GM23248 (cell line): ENCODE data around the gene PRSS27. TPM values are rescaled to one million over a fixed set of nuclear protein-coding genes. Genes with fewer than 3 reads are reported as not detected.

Experiments
- DNase-seq: peaks from one replicate; pipeline ENCODE4 v3.0.0-alpha.2; 2015
- H2AFZ ChIP-seq: fragments of 200-600 bp; sonication (generic); 2 replicates; pipeline ENCODE4 v1.6.1; 2016; ENCODE audit warnings: antibody characterized with exemption
- H3F3A ChIP-seq: fragments of 200-600 bp; sonication (generic); 2 replicates; pipeline ENCODE4 v1.6.1; 2016; ENCODE audit warnings: mild to moderate bottlenecking, antibody characterized with exemption, mixed run types; ENCODE audit not compliant: insufficient read depth
- H3K27ac ChIP-seq: fragments of 200-600 bp; sonication (generic); 2 replicates; pipeline ENCODE4 v1.5.1; 2016; ENCODE audit warnings: mild to moderate bottlenecking
- H3K27me3 ChIP-seq: fragments of 200-600 bp; sonication (generic); replicated peaks from 2 replicates; pipeline ENCODE4 v1.6.1; 2016; ENCODE audit warnings: mild to moderate bottlenecking; ENCODE audit not compliant: insufficient read depth
- H3K36me3 ChIP-seq: fragments of 200-600 bp; sonication (generic); 2 replicates; pipeline ENCODE4 v1.6.1; 2016; ENCODE audit warnings: low read depth, mild to moderate bottlenecking
- H3K4me1 ChIP-seq: fragments of 200-600 bp; sonication (generic); 2 replicates; pipeline ENCODE4 v1.6.1; 2016; ENCODE audit warnings: mild to moderate bottlenecking; ENCODE audit not compliant: insufficient read depth
- H3K4me2 ChIP-seq: fragments of 200-600 bp; sonication (generic); one replicate; pipeline ENCODE4 v1.6.1; 2016; ENCODE audit warnings: mild to moderate bottlenecking; ENCODE audit not compliant: unreplicated experiment
- H3K4me3 ChIP-seq: fragments of 200-600 bp; sonication (generic); 2 replicates; pipeline ENCODE4 v1.5.1; 2016; ENCODE audit warnings: mild to moderate bottlenecking
- H3K79me2 ChIP-seq: fragments of 200-600 bp; sonication (generic); 2 replicates; pipeline ENCODE4 v1.6.1; 2016; ENCODE audit warnings: mild to moderate bottlenecking; ENCODE audit not compliant: insufficient read depth
- H3K9ac ChIP-seq: fragments of 200-600 bp; sonication (generic); 2 replicates; pipeline ENCODE4 v1.6.1; 2016; ENCODE audit warnings: mild to moderate bottlenecking
- H3K9me2 ChIP-seq: fragments of 200-600 bp; sonication (generic); 2 replicates; pipeline ENCODE4 v1.6.1; 2016; ENCODE audit warnings: mixed run types, mild to moderate bottlenecking, moderate library complexity; ENCODE audit not compliant: insufficient read depth
- H3K9me3 ChIP-seq: fragments of 200-600 bp; sonication (generic); one replicate; pipeline ENCODE4 v1.6.1; 2017; ENCODE audit warnings: low read depth
- H4K20me1 ChIP-seq: fragments of 200-600 bp; sonication (generic); 2 replicates; pipeline ENCODE4 v1.6.0; 2016; ENCODE audit not compliant: insufficient read depth
- EZH2 ChIP-seq: fragments of 200-600 bp; sonication (generic); IDR thresholded peaks from 2 replicates; pipeline ENCODE4 v1.6.1; 2018; ENCODE audit warnings: antibody characterized with exemption, mild to moderate bottlenecking; ENCODE audit not compliant: insufficient read depth, poor library complexity, severe bottlenecking
- EZH2phosphoT487 ChIP-seq: fragments of 200-600 bp; sonication (generic); IDR thresholded peaks from 2 replicates; pipeline ENCODE4 v1.6.1; 2018; ENCODE audit warnings: antibody characterized with exemption, moderate library complexity, mild to moderate bottlenecking, low read depth; ENCODE audit not compliant: insufficient read depth
- WGBS, 2 experiments: methylation state at CpG; one replicate each; pipeline ENCODE4 v1.1.6; 2015 to 2017; ENCODE audit warnings: low lambda C conversion rate in 2 of 2, low coverage in 1 of 2; ENCODE audit errors: missing lambda C conversion rate in 2 of 2; 5-methylcytosine and 5-hydroxymethylcytosine counted together
- in situ Hi-C: fragments of 300-500 bp; cut with MboI; formaldehyde crosslinking; loops from 2 replicates; pipeline ENCODE4 v1.15.0; 2020
- polyA plus RNA-seq: library from polyadenylated mRNA; unstranded; fragments of >200 nt; fragmentation: Nextera tagmentation; extraction: Ambion mirVana; gene quantifications from 2 replicates; pipeline ENCODE4 v1.2.1, GENCODE V29; 2016
- total RNA-seq: library from RNA; depleted of rRNA; stranded (reverse); fragments of >200 nt; shearing (Covaris generic); gene quantifications from 2 replicates; pipeline ENCODE4 v1.2.3, GENCODE V29; 2014

PRSS27 gene
- total and polyA plus RNA-seq, 2 experiments from 2014 or later = 0.68 to 0.76 TPM

- H3K27ac ChIP-seq = no peak overlapping the region
- H3K79me2 ChIP-seq = peaks cover 44% of the 10 kb centered on the region
- DNase-seq = no peak
- H3K4me3 ChIP-seq = no peak overlapping the region
- no peaks in the 10 kb centered on the region for H3K27me3 ChIP-seq
- H4K20me1 ChIP-seq = no peaks in the 10 kb centered on the region
- 81 to 89% methylated on average over 20 to 22 of the region's 24 CpGs for WGBS, 2 experiments
- H3K9me3 ChIP-seq = no peaks in the 10 kb centered on the region
- H3K36me3 ChIP-seq = no peaks in the 10 kb centered on the region
- no peaks in the 10 kb centered on the region for H3F3A ChIP-seq
- H3K9ac ChIP-seq = no peak overlapping the region
- TF ChIP-seq EZH2 (no peak), EZH2phosphoT487 (no peak)
- no peak overlapping the region for H2AFZ ChIP-seq
- no peak overlapping the region for H3K4me2 ChIP-seq
- H3K4me1 ChIP-seq = no peaks in the 10 kb centered on the region
- H3K9me2 ChIP-seq = no peaks in the 10 kb centered on the region
- in situ Hi-C loops = no loop called here
Observed at GRCh38 chr16:2692948-2693651, 26.9 kb downstream of the PRSS27 start.

GRCh38 chr16:2692251-2692947 is 27.6 kb downstream of the PRSS27 start:
- no peak for DNase-seq
- Histone ChIP-seq H3K9me2 (no peaks in the 10 kb centered on the region), H3K4me3 (no peak overlapping the region), H3K4me2 (no peak overlapping the region), H3K9me3 (no peaks in the 10 kb centered on the region), H3K79me2 (peaks cover 51% of the 10 kb centered on the region), H3K27ac (no peak overlapping the region), H3F3A (no peaks in the 10 kb centered on the region), H4K20me1 (no peaks in the 10 kb centered on the region), H3K27me3 (no peaks in the 10 kb centered on the region), H2AFZ (no peak overlapping the region), H3K9ac (no peak overlapping the region), H3K4me1 (no peaks in the 10 kb centered on the region), H3K36me3 (no peaks in the 10 kb centered on the region)
- 79 to 84% methylated on average over 14 of the region's 14 CpGs for WGBS, 2 experiments
- in situ Hi-C loops = no loop called here
- TF ChIP-seq EZH2phosphoT487 = no peak
- TF ChIP-seq EZH2 = no peak

GRCh38 chr16:2691491-2692248 is 28.4 kb downstream of the PRSS27 start:
- WGBS, 2 experiments = 77% methylated on average over 25 to 28 of the region's 29 CpGs
- Histone ChIP-seq H3K36me3 (no peaks in the 10 kb centered on the region), H4K20me1 (no peaks in the 10 kb centered on the region; the same call in 1 of the 2 replicates), H3K9me3 (no peaks in the 10 kb centered on the region), H3K4me1 (no peaks in the 10 kb centered on the region), H3K27ac (no peak overlapping the region), H2AFZ (no peak overlapping the region), H3K4me3 (no peak overlapping the region), H3K79me2 (peaks cover 58% of the 10 kb centered on the region), H3K9me2 (no peaks in the 10 kb centered on the region), H3K4me2 (no peak overlapping the region), H3K27me3 (no peaks in the 10 kb centered on the region), H3K9ac (no peak overlapping the region), H3F3A (no peaks in the 10 kb centered on the region)
- TF ChIP-seq EZH2phosphoT487 (no peak), EZH2 (no peak)
- in situ Hi-C loops = no loop called here
- no peak for DNase-seq

- TF ChIP-seq EZH2 (no peak), EZH2phosphoT487 (no peak)
- H3K9me3 ChIP-seq = no peaks in the 10 kb centered on the region
- 92% methylated on average over 11 of the region's 11 CpGs for WGBS, 2 experiments
- H2AFZ ChIP-seq = no peak overlapping the region
- H3K4me2 ChIP-seq = no peak overlapping the region
- no peaks in the 10 kb centered on the region for H3K9me2 ChIP-seq
- H3K27ac ChIP-seq = no peak overlapping the region
- in situ Hi-C loops = no loop called here
- no peak overlapping the region for H3K9ac ChIP-seq
- peaks cover 59% of the 10 kb centered on the region for H3K79me2 ChIP-seq
- H3K4me3 ChIP-seq = no peak overlapping the region
- H3K4me1 ChIP-seq = no peaks in the 10 kb centered on the region
- no peaks in the 10 kb centered on the region for H3F3A ChIP-seq
- no peaks in the 10 kb centered on the region for H3K36me3 ChIP-seq
- H3K27me3 ChIP-seq = no peaks in the 10 kb centered on the region
- no peak for DNase-seq
- no peaks in the 10 kb centered on the region; the same call in 1 of the 2 replicates for H4K20me1 ChIP-seq
Observed at GRCh38 chr16:2690852-2691251, 29.2 kb downstream of the PRSS27 start.
